AG10803 (cell line): ENCODE measurements around the gene NRG3.

ENCODE experiments used
- DNase-seq: peaks from one replicate; pipeline ENCODE4 v3.0.0; 2010; ENCODE audit warnings: low read depth
- H3K4me3 ChIP-seq: 2 replicates; pipeline ENCODE4 v1.5.1; 2011; ENCODE audit warnings: mild to moderate bottlenecking, low read length, control low read depth
- TF ChIP-seq, protein P1 (sequence below): conservative IDR thresholded peaks from 2 replicates; pipeline ENCODE4 v1.5.1; 2011; ENCODE audit warnings: mild to moderate bottlenecking, low read length, control low read depth, inconsistent platforms

NRG3 gene

DNA sequence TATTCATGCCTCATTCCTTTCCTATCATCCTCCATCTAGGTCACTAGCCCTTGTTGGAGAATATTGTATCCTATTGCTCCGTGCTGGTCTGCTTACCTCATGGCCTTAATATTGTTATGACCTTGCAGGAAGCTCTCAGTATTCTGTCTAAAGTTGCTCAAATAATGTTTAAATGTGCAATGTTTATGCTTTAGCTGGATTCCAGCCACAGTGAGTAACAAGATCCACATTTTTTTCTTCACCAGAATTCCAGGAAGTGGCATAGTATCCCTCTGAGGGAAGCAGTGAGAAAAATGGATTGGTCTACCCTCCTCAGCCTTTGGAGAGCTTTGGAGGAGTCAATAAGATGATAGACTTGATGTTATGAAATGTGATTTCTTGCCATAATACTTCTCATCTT lies 402.6 kb downstream of the NRG3 start:
- TF ChIP-seq, protein P1, sequence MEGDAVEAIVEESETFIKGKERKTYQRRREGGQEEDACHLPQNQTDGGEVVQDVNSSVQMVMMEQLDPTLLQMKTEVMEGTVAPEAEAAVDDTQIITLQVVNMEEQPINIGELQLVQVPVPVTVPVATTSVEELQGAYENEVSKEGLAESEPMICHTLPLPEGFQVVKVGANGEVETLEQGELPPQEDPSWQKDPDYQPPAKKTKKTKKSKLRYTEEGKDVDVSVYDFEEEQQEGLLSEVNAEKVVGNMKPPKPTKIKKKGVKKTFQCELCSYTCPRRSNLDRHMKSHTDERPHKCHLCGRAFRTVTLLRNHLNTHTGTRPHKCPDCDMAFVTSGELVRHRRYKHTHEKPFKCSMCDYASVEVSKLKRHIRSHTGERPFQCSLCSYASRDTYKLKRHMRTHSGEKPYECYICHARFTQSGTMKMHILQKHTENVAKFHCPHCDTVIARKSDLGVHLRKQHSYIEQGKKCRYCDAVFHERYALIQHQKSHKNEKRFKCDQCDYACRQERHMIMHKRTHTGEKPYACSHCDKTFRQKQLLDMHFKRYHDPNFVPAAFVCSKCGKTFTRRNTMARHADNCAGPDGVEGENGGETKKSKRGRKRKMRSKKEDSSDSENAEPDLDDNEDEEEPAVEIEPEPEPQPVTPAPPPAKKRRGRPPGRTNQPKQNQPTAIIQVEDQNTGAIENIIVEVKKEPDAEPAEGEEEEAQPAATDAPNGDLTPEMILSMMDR, result no peak
- DNase-seq, result peak; percentile 6

GRCh38 chr10:82278401-82279182 lies 403.6 kb downstream of the NRG3 start:
- no peak overlapping the region for H3K4me3 ChIP-seq
- no peak for DNase-seq
- TF ChIP-seq, protein P1, result no peak

More for the DNA sequence above, 402.6 kb downstream of the NRG3 start:
- no peak overlapping the region for H3K4me3 ChIP-seq

- H3K4me3 ChIP-seq, result no peak overlapping the region
- TF ChIP-seq, protein P1, result no peak
- DNase-seq, result no peak
Observed at GRCh38 chr10:82282782-82283456, 407.9 kb downstream of the NRG3 start.

- H3K4me3 ChIP-seq, result no peak overlapping the region
- TF ChIP-seq, protein P1, result no peak
- no peak for DNase-seq
Observed at GRCh38 chr10:82284180-82284579, 409.2 kb downstream of the NRG3 start.

DNA sequence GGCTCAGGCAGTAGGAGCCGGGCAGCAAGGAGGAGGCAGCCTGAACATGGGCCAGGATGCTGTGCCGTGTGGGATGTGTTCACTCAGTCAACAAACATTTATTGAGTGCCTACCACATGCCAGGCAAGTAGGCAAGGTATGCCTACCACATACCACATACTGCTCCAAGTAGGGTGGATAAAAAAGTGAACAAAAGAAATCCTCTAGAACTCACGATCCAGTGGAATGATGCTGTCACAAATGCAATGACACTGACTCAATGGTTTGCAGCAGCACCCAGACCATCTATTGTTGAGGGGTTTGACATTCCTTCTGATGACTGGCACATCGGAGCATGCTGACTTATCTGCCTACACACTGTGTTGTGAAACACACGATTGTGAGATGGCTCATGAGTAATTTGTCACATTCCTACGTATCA lies 413.5 kb downstream of the NRG3 start:
- TF ChIP-seq, protein P1, result no peak
- DNase-seq, result peak; percentile 32
- no peak overlapping the region for H3K4me3 ChIP-seq

- TF ChIP-seq, protein P1, result no peak
- no peak for DNase-seq
- H3K4me3 ChIP-seq, result no peak overlapping the region
Observed at GRCh38 chr10:82289945-82290344, 415.0 kb downstream of the NRG3 start.
